ENCODE results near the gene RAPGEF2. TPM values are rescaled to one million over a fixed set of nuclear protein-coding genes. Genes with fewer than 3 reads are reported as not detected.

RAPGEF2 gene
- total RNA-seq, 1 donor from 2014 or later = 46.7 TPM

GRCh38 chr4:159328766-159329165 lies 225.9 kb downstream of the RAPGEF2 start:
- Mint-ChIP-seq H3K27me3 (ENCODE audit: low read depth) (no peaks in the 10 kb centered on the region), H3K4me1 (no peaks in the 10 kb centered on the region), H3K27ac (no peak overlapping the region), H3K9me3 (no peaks in the 10 kb centered on the region), H3K36me3 (peaks cover 21% of the 10 kb centered on the region), H3K4me3 (no peak overlapping the region)
- no peak for TF ChIP-seq CTCF (IDR thresholded peaks at IDR 0.05; ENCODE audit: unreplicated experiment)
- DNase-seq (ENCODE audit: low spot score in 2 of 2, unreplicated experiment in 2 of 2) = no peak

GRCh38 chr4:159334461-159334860 lies 231.6 kb downstream of the RAPGEF2 start:
- Mint-ChIP-seq H3K27ac (no peak overlapping the region), H3K27me3 (ENCODE audit: low read depth) (no peaks in the 10 kb centered on the region), H3K9me3 (peaks cover 5% of the 10 kb centered on the region), H3K4me1 (no peaks in the 10 kb centered on the region), H3K4me3 (no peak overlapping the region), H3K36me3 (peaks cover 41% of the 10 kb centered on the region)
- no peak for DNase-seq (ENCODE audit: low spot score in 2 of 2, unreplicated experiment in 2 of 2)
- no peak for TF ChIP-seq CTCF (IDR thresholded peaks at IDR 0.05; ENCODE audit: unreplicated experiment)

- Mint-ChIP-seq H3K36me3 (peaks cover 42% of the 10 kb centered on the region), H3K4me3 (no peak overlapping the region), H3K27me3 (ENCODE audit: low read depth) (no peaks in the 10 kb centered on the region), H3K4me1 (no peaks in the 10 kb centered on the region), H3K9me3 (peaks cover 5% of the 10 kb centered on the region), H3K27ac (no peak overlapping the region)
- DNase-seq (ENCODE audit: low spot score in 2 of 2, unreplicated experiment in 2 of 2) = no peak
- TF ChIP-seq CTCF (IDR thresholded peaks at IDR 0.05; ENCODE audit: unreplicated experiment) = no peak
Observed at GRCh38 chr4:159337041-159337440, 234.2 kb downstream of the RAPGEF2 start.

GRCh38 chr4:159341522-159341921 lies 238.6 kb downstream of the RAPGEF2 start:
- H3K4me3 Mint-ChIP-seq = no peak overlapping the region

GRCh38 chr4:159342374-159342773 lies 239.5 kb downstream of the RAPGEF2 start:
- H3K9me3 Mint-ChIP-seq = no peaks in the 10 kb centered on the region
- TF ChIP-seq CTCF (IDR thresholded peaks at IDR 0.05; ENCODE audit: unreplicated experiment) = no peak
- H3K4me1 Mint-ChIP-seq = peaks cover 6% of the 10 kb centered on the region
- no peak overlapping the region for H3K4me3 Mint-ChIP-seq
- peaks cover 54% of the 10 kb centered on the region for H3K36me3 Mint-ChIP-seq
- no peaks in the 10 kb centered on the region for H3K27me3 Mint-ChIP-seq (ENCODE audit: low read depth)
- H3K27ac Mint-ChIP-seq = no peak overlapping the region
- no peak for DNase-seq (ENCODE audit: low spot score in 2 of 2, unreplicated experiment in 2 of 2)

More at GRCh38 chr4:159341522-159341921, 238.6 kb downstream of the RAPGEF2 start:
- Mint-ChIP-seq H3K9me3 (no peaks in the 10 kb centered on the region), H3K27me3 (ENCODE audit: low read depth) (no peaks in the 10 kb centered on the region), H3K27ac (peak overlapping the region; percentile 34), H3K36me3 (peaks cover 46% of the 10 kb centered on the region), H3K4me1 (peaks cover 6% of the 10 kb centered on the region)
- TF ChIP-seq CTCF (IDR thresholded peaks at IDR 0.05; ENCODE audit: unreplicated experiment) = no peak
- no peak for DNase-seq (ENCODE audit: low spot score in 2 of 2, unreplicated experiment in 2 of 2)

- Mint-ChIP-seq H3K27ac (no peak overlapping the region), H3K4me3 (no peak overlapping the region), H3K4me1 (peaks cover 6% of the 10 kb centered on the region), H3K27me3 (ENCODE audit: low read depth) (no peaks in the 10 kb centered on the region), H3K36me3 (peaks cover 58% of the 10 kb centered on the region), H3K9me3 (no peaks in the 10 kb centered on the region)
- no peak for DNase-seq (ENCODE audit: low spot score in 2 of 2, unreplicated experiment in 2 of 2)
- TF ChIP-seq CTCF (IDR thresholded peaks at IDR 0.05; ENCODE audit: unreplicated experiment) = no peak
Observed at GRCh38 chr4:159343116-159343515, 240.2 kb downstream of the RAPGEF2 start.

Data from mesothelial cell of epicardium (in vitro differentiated cells).